SIG-M5 treated with dmso at 0.1 percent for 504 hours (cell line): ENCODE data around the gene STOX2.
"Not testable (repeated sequence)": the region's sequence is repeated elsewhere in the genome, so short reads cannot be mapped to it uniquely, and the experiment has no call there.

Experiments
- DNase-seq: peaks from one replicate; lab custom pipeline; 2025; ENCODE audit not compliant: unreplicated experiment; lab: John Stamatoyannopoulos, UW

The STOX2 gene

DNA sequence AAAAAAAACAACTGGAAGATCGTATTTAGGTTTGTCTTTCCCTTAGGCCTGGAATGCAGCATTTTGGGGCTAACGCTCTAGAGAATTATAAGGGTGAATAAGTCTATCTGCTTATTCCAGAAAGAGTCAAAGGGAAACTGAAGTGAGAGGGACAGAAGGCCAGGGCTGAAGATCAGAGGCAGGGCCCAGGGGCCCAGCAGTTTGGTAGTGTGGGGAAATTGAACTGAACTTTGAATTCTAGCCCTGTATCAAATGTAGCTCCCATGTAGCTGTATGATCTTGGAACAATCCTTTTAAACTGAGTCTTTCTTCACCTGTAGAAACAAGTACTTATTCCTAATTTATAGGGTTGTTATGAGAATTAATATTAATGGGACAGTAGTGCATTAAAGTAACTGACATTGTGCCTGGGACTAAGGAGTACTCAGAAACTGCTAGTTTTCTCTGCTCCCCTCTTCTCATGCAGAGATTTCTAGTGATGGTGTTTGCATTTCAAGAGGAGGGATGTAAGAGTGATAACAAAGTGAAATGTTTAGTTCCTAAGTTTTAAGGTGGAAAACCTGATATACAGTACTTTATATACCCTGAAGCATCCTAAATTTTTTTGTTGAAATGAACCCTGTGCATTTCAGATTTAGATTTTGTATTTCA, 30.4 kb downstream of the STOX2 start:
- DNase-seq: no peak

DNA sequence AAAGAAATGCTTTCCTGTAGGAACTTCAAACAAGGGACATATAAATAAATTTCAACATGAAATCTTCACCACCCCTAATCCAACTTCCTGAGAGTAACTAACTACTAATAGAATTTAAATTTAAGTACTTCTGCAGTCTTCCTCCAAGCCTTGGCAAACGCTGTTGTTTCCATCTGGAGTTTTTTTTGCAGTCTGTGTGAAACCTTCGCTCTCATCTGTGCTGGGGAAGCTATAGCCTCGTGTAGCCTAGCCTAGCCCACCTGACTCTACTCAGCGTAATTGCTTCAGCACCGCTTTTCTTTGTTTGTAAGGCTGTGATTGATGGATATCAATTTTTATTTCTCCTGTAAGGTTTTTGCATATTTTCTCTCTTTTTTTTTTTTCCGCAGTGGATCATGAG, 30.9 kb downstream of the STOX2 start:
- DNase-seq: no peak

DNA sequence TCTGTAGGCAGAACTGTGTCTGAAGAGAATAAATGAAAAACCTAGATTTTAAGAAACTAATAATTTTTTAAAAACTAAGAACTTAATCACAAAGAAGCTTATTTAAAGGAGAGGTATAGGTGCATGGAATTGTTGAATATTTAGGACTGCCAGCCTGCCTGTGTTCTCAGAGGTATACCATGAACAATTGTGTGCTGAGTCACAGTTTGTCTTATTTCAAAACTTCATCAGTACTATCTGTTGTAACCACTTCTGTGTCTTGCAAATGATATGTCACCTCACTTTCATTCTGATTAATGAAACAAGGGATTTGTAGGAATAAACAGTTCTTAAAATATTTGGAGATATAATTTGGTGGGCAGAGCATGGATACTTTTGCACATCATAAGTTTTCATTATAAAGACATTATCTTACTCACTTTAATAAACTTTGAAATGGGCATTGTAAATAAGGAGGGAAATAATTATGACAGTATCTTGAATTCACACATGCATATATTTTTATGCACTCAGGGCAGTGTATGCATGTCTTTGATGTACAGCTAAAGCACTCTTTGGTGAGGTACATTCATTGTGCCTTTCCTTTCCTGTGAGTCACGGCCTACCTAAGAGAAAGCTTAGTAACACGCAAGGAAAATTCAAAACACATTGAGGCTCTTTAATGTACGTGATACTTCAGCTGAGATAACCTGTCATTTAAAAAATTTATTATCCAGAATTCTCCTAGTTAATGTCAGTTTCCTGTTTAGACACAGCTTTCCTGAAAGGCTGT, 31.7 kb downstream of the STOX2 start:
- no peak for DNase-seq

GRCh38 chr4:183940864-183941263, 35.8 kb downstream of the STOX2 start:
- no peak for DNase-seq

DNA sequence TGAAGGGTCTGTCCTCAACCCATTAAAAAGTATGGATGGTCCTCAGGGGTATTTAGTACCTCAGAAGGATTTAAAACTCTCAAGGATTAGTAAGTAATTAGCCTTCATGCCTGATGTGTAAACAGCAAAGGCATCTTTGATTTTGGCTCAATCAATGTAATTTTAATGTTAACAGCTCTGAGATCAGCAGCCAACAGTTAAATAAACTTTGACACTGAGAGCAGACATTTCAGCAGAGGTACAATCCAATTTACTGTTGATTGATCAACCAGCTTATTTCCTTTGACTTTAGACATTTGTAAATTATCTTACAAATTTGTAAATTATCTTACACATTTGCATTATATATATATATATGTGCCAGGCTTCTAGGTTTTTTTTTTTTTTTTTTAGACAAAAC, 36.9 kb downstream of the STOX2 start:
- no peak for DNase-seq

DNA sequence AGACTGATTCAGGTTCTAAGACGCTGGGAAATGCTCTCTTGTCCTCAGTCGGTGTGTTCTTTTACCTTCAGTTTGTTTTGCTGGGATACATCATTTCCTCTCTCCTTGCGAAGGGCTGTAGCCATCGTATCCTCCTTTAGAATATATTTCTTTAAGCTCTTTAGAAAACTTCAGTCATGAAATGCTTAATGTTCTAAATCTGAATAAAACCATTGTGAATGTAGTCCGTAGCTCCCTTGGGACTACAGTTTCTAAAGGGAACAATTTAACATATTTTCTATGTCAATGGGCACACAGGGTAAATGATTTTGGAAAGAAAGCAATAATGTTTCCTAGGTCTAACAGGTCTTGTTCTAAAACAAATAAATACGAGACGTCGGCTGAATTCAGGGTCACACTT, 40.6 kb downstream of the STOX2 start:
- no peak for DNase-seq

GRCh38 chr4:183950536-183950935, 45.4 kb downstream of the STOX2 start:
- no peak for DNase-seq

DNA sequence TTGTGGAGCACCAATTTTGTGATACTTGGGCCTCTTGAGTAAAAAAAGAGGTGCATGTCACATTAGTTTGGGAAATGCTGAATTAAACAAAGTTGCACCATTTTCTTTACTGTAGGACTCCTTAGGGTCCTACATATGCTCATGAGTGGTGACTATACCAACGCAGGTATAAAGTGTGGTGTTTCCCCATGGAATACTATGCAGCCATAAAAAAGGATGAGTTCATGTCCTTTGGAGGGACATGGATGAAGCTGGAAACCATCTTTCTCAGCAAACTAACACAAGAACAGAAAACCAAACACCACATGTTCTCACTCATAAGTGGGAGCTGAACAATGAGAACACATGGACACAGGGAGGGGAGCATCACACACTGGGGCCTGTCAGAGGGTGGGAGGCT, 47.5 kb downstream of the STOX2 start:
- not testable (repeated sequence) for DNase-seq

DNA sequence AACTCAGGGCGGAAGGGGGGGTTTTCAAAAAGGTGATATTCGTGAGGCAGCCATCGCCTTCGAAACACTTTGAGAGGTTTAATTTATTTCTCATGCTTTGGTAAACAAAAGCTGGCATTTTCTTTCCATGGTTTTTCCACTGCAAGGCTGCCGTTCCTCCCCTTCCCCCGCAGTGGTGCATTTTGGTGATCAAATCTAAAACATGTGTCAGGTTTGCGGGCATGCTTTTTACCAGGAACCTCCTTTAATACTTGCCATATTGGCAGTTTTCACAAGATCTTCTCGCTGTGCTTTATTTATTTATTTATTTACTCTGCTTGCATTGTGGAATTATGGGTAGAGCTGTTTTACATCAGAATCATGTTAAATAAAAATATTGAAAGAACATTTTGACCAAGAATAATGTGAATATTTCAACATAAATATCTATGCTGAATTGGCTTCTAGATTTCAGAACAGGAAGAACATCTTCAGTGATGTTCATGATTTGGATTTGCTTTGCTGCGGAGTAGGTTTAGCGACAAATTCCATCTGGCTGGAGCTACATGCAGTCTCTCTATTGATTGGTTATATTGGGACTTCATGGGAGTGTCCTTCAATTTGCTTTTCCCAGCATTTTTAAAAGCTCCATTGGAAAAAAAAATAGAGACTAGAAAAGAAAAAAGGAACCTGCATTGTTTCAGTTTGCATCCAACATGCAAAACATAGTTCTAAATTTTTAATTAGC, 54.4 kb downstream of the STOX2 start:
- no peak for DNase-seq

DNA sequence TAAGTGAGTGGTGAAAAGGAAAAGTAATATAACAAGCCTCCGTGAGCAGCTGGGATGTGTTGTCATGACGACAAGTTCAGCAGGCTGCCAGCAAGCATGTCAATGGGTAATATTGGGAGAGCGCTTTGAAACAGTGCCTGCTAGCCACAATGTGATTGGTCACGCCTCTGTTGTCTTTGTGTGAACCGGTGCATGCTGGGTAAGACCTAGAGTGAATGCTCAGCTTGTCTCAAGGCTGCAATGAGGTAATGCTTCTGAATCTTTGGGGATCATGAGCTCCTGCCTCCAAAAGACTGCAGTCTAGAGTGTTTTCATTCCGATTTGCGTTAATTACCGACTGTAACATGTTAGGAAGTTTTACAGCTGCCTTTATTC, 54.9 kb downstream of the STOX2 start:
- DNase-seq: no peak

- no peak for DNase-seq
Observed at GRCh38 chr4:183960962-183961541, 55.9 kb downstream of the STOX2 start.

- no peak for DNase-seq
Observed at GRCh38 chr4:183961795-183962194, 56.7 kb downstream of the STOX2 start.

DNA sequence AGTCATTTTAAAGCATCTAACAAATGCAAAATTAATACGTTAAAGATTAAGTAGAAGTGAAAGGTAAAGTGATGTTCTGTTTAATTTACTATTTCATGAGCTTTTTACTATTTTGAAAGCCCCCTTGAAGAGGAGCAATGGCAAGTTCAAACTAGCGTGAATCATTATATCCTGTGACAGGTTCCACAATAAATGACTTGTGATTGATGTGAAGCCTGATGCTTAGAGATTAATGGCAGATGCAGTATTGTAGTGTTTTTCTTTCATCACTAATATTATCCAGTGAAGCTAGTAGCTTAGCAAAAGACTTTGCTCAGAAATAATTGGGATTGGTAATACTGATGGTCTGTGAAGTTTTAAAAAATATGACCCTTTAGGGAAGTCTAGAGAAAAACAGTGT, 57.3 kb downstream of the STOX2 start:
- DNase-seq: no peak

DNA sequence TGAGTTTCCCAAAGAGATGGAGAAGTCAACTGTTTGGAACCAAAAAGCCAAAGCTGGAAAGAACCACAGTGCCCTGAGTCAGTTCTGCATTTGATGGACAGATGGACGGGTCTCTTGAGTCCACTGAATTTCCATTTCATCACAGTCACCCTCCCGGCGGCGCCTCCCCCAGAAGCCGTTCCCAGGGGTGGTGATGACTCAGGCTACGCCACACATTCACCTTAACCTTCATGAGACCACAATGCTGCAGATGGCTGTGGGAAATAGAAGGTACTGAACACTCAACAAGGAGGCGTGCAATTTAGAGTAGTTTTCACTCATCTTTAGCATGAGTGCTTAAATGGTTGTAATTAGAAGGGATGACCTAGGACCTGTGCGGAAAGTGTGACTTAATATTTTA, 61.3 kb downstream of the STOX2 start:
- DNase-seq: no peak

DNA sequence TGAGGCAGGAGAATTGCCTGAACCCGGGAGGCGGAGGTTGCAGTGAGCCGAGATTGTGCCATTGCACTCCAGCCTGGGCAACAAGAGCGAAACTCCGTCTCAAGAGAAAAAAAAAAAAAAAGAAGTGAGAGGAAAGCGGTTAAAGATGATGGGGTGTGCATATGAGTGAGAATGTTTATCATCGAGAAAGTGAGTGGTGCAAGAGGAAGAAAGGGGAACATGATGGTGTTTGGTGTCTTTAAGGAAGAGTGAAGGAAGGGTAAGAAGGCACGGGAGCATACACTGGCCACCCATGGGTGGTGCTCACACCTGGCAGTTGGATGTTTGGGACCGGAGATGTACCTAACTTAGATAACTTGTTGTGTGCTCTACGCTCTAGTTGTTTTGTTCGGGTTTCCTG, 62.2 kb downstream of the STOX2 start:
- DNase-seq: peak; percentile 31

- no peak for DNase-seq
Observed at GRCh38 chr4:183968502-183968901, 63.4 kb downstream of the STOX2 start.

DNA sequence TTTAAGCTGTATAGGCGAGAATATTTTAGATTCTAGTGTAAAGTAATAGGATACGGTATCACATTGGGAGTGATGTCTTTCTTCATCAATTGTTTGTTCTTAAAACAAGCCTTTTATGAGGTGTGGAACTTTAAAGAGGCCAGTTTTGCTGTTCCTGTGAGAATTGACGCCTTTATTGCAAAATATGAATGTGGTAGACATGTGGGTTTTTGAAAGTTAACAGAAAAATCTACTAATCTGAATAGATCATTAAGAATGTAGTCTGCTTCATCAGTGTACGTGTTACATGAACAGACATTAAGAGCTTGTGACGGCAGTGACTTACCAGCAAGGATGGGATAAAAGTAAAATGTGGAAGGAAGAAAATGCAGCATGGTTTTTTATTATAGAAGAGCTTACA, 63.8 kb downstream of the STOX2 start:
- DNase-seq: no peak

GRCh38 chr4:183969596-183969995, 64.5 kb downstream of the STOX2 start:
- no peak for DNase-seq

- DNase-seq: no peak
Observed at GRCh38 chr4:183971929-183972490, 66.9 kb downstream of the STOX2 start.

DNA sequence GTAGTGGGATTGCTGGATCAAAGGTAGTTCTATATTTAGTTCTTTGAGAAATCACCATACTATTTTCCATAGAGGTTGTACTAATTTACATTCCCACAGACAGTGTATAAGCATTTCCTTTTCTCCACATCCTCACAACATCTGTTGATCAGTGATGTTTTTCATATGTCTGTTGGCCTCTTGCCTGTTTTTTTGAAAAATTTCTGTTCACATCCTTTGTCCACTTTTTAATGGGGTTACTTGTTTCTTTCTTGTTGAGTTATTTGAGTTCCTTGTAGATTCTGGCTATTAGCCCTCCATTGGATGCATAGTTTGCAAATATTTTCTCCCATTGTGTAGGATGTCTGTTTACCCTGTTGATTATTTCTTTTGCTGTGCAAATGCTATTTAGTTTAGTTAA, 72.6 kb downstream of the STOX2 start:
- no peak for DNase-seq

DNA sequence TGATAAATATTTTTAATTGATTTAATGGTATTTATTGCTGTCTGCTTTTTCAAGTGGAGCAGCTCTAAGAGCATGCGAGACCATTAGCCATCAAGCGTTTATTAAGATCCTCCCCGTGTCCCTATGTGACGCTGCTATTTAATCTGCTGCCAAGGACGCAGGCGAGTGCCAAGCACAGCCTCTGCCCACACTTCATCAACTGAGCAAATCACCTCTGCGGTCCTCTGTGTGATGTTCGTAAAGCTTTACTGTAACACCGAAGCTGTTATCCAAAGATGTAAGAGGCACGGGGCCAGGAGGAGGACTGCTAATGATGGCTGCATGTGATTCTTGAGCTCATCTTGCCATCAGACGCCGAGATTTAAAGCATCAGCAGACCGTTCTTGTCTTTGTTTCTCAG, 79.5 kb downstream of the STOX2 start:
- DNase-seq: no peak

DNA sequence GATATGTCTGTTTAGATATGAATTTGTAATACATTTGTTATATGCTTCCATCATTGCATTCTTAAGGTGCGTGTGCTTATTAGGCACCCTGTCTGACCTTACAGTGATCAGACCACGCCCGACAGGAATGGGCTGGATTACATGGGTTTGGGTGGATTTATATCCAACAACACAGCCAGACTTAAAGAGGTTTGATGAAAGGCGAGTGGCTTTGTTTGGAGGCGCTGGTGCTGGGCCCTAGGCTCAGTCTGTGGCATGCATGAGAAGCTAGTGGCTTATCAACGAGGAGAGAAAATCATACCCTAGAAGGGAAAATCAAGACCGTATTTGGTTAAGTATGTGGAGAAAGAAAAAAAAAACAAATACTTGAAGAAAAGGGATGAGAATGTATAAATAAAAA, 80.7 kb downstream of the STOX2 start:
- no peak for DNase-seq
